Erythroblast (primary cell): ENCODE measurements around the gene ZNF469.

Experiments
- GATA1 ChIP-seq: IDR thresholded peaks from 2 replicates; pipeline ENCODE4 v1.6.1; 2011; ENCODE audit warnings: low read depth, mild to moderate bottlenecking, control low read depth, low read length, moderate library complexity
- POLR2A ChIP-seq: IDR thresholded peaks from 2 replicates; pipeline ENCODE4 v1.6.1; 2011; ENCODE audit warnings: mild to moderate bottlenecking, low read length

DNA sequence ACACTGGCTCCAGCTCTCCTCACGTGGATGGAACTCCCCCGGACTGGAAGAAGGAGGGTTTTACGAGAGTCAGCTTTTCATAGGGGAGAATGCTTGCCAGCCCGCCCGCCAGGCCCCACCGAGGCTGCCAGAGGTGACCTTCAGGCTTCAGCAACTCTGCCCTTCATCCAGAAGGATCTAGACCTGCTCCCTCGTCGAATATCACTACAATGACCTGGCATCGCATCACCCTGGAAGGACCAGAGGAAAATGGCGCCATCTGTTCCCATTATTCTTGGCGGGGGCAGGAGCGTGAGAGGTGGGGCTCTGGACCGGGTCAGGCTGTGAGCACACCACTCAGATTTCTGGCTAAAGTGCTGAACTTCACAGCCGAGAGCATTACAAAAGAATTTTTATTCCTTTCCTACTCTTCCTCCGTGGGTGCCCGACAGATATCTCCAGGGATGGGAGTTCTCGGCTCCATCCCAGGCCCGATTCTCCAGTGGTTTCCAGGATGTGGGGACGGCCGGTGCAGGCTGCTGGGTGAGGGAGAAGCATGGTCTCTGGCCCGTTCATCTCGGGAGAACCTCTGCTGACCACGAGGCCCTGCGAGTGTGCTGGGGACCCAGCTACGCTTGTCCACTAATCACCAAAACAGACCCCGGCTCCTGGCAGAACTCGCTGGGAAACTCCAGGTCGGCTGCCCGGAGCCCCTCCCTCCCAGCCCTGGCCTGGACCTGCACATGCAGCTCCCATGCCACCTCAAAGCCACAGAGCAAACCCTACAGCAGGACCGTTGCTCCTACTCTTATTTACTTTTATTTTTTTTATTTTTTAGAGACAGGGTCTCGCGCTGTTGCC, 36.8 kb upstream of the ZNF469 start:
- no peak for TF ChIP-seq POLR2A
- TF ChIP-seq GATA1, result no peak
